ENCODE results near the gene NTN1. TPM values are rescaled to one million over a fixed set of nuclear protein-coding genes. Genes with fewer than 3 reads are reported as not detected.

The NTN1 gene
- total RNA-seq, 2 donors from 2014 or later: 17.0 to 40.4 TPM

GRCh38 chr17:9239246-9239792 is 218.0 kb downstream of the NTN1 start:
- 68 to 69% methylated on average over 17 to 27 of the region's 27 CpGs for WGBS, 2 experiments (ENCODE audit: insufficient coverage in 1 of 2, insufficient read length in 1 of 2)
- H3K9me3 ChIP-seq (ENCODE audit: control insufficient read depth, low read length): no peaks in the 10 kb centered on the region
- H3K27me3 Mint-ChIP-seq (ENCODE audit: insufficient read depth): peaks cover 3% of the 10 kb centered on the region
- no peaks in the 10 kb centered on the region for H3K27me3 ChIP-seq (ENCODE audit: control insufficient read depth, insufficient read depth, low read length, poor library complexity, severe bottlenecking)
- peak; percentile 82 for DNase-seq
- H3K4me3 ChIP-seq (ENCODE audit: low read length): peak overlapping the region; percentile 45
- H3K36me3 Mint-ChIP-seq (ENCODE audit: low read depth): peaks cover 9% of the 10 kb centered on the region
- no peaks in the 10 kb centered on the region for H3K9me3 Mint-ChIP-seq
- peak overlapping the region; percentile 11 for H3K9ac ChIP-seq (ENCODE audit: extremely low read depth, low read length, poor library complexity, severe bottlenecking)
- H3K4me3 Mint-ChIP-seq: peak overlapping the region; percentile 53
- H3K4me1 ChIP-seq (ENCODE audit: control insufficient read depth, insufficient read depth, low read length): peaks cover 12% of the 10 kb centered on the region
- TF ChIP-seq, protein P1, sequence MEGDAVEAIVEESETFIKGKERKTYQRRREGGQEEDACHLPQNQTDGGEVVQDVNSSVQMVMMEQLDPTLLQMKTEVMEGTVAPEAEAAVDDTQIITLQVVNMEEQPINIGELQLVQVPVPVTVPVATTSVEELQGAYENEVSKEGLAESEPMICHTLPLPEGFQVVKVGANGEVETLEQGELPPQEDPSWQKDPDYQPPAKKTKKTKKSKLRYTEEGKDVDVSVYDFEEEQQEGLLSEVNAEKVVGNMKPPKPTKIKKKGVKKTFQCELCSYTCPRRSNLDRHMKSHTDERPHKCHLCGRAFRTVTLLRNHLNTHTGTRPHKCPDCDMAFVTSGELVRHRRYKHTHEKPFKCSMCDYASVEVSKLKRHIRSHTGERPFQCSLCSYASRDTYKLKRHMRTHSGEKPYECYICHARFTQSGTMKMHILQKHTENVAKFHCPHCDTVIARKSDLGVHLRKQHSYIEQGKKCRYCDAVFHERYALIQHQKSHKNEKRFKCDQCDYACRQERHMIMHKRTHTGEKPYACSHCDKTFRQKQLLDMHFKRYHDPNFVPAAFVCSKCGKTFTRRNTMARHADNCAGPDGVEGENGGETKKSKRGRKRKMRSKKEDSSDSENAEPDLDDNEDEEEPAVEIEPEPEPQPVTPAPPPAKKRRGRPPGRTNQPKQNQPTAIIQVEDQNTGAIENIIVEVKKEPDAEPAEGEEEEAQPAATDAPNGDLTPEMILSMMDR (conservative IDR thresholded peaks at IDR 0.05): no peak
- peaks cover 29% of the 10 kb centered on the region for H3K4me1 Mint-ChIP-seq
- peaks cover 8% of the 10 kb centered on the region for H3K36me3 ChIP-seq (ENCODE audit: control insufficient read depth, insufficient read depth, low read length)
- peak overlapping the region; percentile 90 for H3K27ac Mint-ChIP-seq
- no peak overlapping the region for H3K27ac ChIP-seq (ENCODE audit: low read depth, low read length)

GRCh38 chr17:9239793-9240658 is 218.7 kb downstream of the NTN1 start:
- Mint-ChIP-seq H3K4me3 (peak overlapping the region; percentile 53), H3K27ac (peak overlapping the region; percentile 90), H3K9me3 (no peaks in the 10 kb centered on the region), H3K36me3 (ENCODE audit: low read depth) (peaks cover 9% of the 10 kb centered on the region), H3K27me3 (ENCODE audit: insufficient read depth) (peaks cover 3% of the 10 kb centered on the region), H3K4me1 (peaks cover 29% of the 10 kb centered on the region)
- peak overlapping the region; percentile 15 for H3K9ac ChIP-seq (ENCODE audit: extremely low read depth, low read length, poor library complexity, severe bottlenecking)
- H3K27me3 ChIP-seq (ENCODE audit: control insufficient read depth, insufficient read depth, low read length, poor library complexity, severe bottlenecking): no peaks in the 10 kb centered on the region
- peaks cover 8% of the 10 kb centered on the region for H3K36me3 ChIP-seq (ENCODE audit: control insufficient read depth, insufficient read depth, low read length)
- DNase-seq: peak; percentile 93
- WGBS, 2 experiments (ENCODE audit: insufficient coverage in 1 of 2, insufficient read length in 1 of 2): 10 to 16% methylated on average over 7 to 73 of the region's 84 CpGs
- TF ChIP-seq, protein P1 (conservative IDR thresholded peaks at IDR 0.05): no peak
- H3K9me3 ChIP-seq (ENCODE audit: control insufficient read depth, low read length): no peaks in the 10 kb centered on the region
- peaks cover 12% of the 10 kb centered on the region for H3K4me1 ChIP-seq (ENCODE audit: control insufficient read depth, insufficient read depth, low read length)
- peak overlapping the region; percentile 45 for H3K4me3 ChIP-seq (ENCODE audit: low read length)
- no peak overlapping the region for H3K27ac ChIP-seq (ENCODE audit: low read depth, low read length)

DNA sequence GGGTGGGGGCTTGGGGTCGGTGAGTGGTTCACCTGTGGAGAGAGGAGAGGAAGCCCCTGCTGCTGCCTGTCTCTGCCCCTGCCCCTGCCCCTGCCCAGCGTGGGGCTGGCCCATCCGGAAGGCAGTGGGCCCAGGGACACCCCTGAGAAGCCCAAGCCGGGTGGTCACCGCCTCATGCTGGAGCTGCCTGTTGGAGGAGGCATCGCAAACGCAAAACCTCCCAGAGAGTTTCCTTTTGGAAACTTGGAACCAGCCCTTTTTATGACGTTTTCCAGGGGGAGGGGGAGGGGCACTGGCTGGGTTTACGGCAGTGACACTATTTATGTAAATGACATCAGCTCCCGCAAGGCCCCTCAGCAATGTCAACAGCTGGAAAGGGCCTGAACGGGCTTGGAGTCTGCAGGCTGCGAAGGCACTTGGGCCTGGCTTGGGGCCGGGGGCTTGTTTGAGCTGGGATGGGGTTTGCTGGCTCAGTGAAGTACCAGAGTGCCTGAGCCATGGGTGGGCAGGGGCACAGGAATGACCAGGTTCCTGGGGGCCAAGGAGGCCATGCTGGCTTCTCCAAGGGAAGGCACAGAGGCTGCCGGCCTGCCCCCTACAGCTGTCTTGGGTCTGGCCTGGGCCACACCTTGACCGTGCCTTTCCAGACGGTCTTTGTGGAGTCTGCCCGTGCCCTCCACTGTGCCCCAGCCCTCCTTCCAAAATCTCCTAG is 219.5 kb downstream of the NTN1 start:
- Histone ChIP-seq H3K4me3 (ENCODE audit: low read length) (no peak overlapping the region), H3K36me3 (ENCODE audit: control insufficient read depth, insufficient read depth, low read length) (peaks cover 8% of the 10 kb centered on the region), H3K9ac (ENCODE audit: extremely low read depth, low read length, poor library complexity, severe bottlenecking) (peak overlapping the region; percentile 15), H3K4me1 (ENCODE audit: control insufficient read depth, insufficient read depth, low read length) (peaks cover 12% of the 10 kb centered on the region), H3K9me3 (ENCODE audit: control insufficient read depth, low read length) (no peaks in the 10 kb centered on the region), H3K27me3 (ENCODE audit: control insufficient read depth, insufficient read depth, low read length, poor library complexity, severe bottlenecking) (no peaks in the 10 kb centered on the region), H3K27ac (ENCODE audit: low read depth, low read length) (no peak overlapping the region)
- TF ChIP-seq, protein P1 (conservative IDR thresholded peaks at IDR 0.05): no peak
- H3K27ac Mint-ChIP-seq: peak overlapping the region; percentile 85
- H3K9me3 Mint-ChIP-seq: no peaks in the 10 kb centered on the region
- peak; percentile 95 for DNase-seq
- H3K4me3 Mint-ChIP-seq: peak overlapping the region; percentile 53
- WGBS, 2 experiments (ENCODE audit: insufficient coverage in 1 of 2, insufficient read length in 1 of 2): 51 to 67% methylated on average over 4 to 17 of the region's 17 CpGs
- peaks cover 3% of the 10 kb centered on the region for H3K27me3 Mint-ChIP-seq (ENCODE audit: insufficient read depth)
- peaks cover 30% of the 10 kb centered on the region for H3K4me1 Mint-ChIP-seq
- peaks cover 9% of the 10 kb centered on the region for H3K36me3 Mint-ChIP-seq (ENCODE audit: low read depth)
